CD4-positive, alpha-beta T cell treated with Interleukin-4 for 1 hour (primary cell): Measurements from ENCODE around the gene TSPEAR.

Experiments used
- DNase-seq, 2 donors: peaks; one replicate each; pipeline ENCODE4 v3.0.0-alpha.2; 2020 to 2022

Gene TSPEAR

GRCh38 chr21:44456214-44456914, 255.0 kb downstream of the TSPEAR start:
- no peak for DNase-seq

- peak; percentile 26 to 29 for DNase-seq
Observed at GRCh38 chr21:44455524-44456213, 255.7 kb downstream of the TSPEAR start.

- DNase-seq, result peak; percentile 86 to 88
Observed at GRCh38 chr21:44454747-44455523, 256.4 kb downstream of the TSPEAR start, which contains the start of gene LRRC3. LRRC3 (plus strand) TSS chr21:44455510; CDS start chr21:44456645, 1,135 bp downstream.

- DNase-seq, result no peak
Observed at GRCh38 chr21:44454058-44454457, 257.3 kb downstream of the TSPEAR start.

- no peak for DNase-seq
Observed at GRCh38 chr21:44453120-44453519, 258.3 kb downstream of the TSPEAR start.

- no peak for DNase-seq
Observed at GRCh38 chr21:44450999-44451398, 260.4 kb downstream of the TSPEAR start.

- no peak for DNase-seq
Observed at GRCh38 chr21:44450402-44450801, 261.0 kb downstream of the TSPEAR start.

GRCh38 chr21:44449473-44450363, 261.7 kb downstream of the TSPEAR start:
- no peak for DNase-seq

- no peak for DNase-seq
Observed at GRCh38 chr21:44448651-44449131, 262.7 kb downstream of the TSPEAR start.
